GM12874 (cell line): ENCODE data around the gene ZNF202.

Experiments used
- TF ChIP-seq, protein P1 (sequence below): IDR thresholded peaks from 2 replicates; pipeline ENCODE4 v1.5.1; 2011; ENCODE audit warnings: low read depth, mild to moderate bottlenecking, control low read depth, low read length, moderate library complexity; ENCODE audit not compliant: insufficient read depth

Gene ZNF202

DNA sequence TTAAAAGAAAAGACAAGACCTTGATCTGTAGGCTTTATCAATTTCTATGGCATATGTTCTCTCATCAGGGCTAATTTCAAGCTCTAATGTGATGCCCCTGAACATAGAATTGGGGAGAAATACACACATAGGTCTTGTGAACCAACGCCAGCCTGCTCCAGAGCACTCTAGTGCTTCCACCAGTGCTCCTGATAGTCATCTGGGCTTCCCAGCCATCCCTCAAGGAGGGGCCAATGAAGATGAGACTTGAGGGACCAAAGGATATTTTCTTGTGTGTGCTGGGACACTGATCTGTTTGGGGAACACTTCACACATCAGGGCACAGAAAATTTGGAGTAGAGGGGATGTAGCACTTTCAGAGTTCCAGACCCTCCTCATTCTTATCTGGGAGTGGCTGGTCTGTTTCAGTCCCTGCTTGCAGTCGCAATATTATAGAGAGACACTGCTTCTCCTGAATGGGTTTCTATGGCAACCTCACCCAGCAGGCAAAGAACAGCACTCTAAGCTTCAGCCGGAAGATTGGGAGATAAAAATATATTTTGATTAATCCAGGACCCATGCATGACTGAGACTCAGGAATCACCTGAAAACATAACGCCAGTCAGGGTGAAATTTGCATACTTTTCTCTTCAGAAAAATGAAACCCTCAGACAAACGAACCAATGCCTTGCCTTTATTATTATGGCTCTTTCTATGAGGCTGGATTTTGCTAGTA, 58.6 kb downstream of the ZNF202 start:
- TF ChIP-seq, protein P1, sequence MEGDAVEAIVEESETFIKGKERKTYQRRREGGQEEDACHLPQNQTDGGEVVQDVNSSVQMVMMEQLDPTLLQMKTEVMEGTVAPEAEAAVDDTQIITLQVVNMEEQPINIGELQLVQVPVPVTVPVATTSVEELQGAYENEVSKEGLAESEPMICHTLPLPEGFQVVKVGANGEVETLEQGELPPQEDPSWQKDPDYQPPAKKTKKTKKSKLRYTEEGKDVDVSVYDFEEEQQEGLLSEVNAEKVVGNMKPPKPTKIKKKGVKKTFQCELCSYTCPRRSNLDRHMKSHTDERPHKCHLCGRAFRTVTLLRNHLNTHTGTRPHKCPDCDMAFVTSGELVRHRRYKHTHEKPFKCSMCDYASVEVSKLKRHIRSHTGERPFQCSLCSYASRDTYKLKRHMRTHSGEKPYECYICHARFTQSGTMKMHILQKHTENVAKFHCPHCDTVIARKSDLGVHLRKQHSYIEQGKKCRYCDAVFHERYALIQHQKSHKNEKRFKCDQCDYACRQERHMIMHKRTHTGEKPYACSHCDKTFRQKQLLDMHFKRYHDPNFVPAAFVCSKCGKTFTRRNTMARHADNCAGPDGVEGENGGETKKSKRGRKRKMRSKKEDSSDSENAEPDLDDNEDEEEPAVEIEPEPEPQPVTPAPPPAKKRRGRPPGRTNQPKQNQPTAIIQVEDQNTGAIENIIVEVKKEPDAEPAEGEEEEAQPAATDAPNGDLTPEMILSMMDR, result no peak

DNA sequence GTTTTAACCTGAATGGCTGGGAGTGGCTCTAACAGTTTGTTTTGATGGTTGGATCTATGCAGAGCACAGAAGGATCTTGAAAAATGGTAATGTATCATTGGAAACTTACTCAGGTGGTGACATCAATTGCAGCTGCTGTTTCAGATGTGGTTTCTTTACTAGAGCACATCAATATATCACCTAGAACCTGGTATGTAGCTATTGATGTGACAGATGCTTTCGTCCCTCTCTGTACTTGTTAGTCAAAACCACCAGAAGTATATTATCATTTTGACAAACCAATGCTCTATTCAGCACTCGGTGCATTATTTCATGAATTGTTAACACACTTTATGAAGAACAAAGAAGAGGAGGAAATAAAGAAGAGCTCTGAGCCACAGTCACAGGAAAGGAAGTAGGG, 60.4 kb downstream of the ZNF202 start:
- TF ChIP-seq, protein P1, result no peak

DNA sequence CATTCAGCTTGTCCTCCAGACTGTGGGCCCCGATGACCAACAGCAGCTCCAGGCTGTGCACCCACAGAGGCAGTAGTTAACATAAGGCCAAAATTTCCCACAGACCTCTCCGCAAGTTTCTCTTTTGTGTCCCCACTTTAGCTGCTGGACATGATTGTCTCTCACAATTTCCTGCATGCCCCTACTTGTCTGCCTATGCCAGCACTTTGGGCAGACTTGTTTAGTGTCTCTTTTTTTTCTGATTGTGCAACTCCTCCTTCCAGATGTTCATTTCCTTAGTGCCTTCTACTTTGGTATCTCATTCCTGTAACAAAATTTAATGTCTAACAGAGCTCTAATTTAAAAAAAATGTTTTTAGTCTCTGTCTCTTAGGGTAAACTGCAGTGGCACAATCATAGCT, 63.2 kb downstream of the ZNF202 start:
- TF ChIP-seq, protein P1, result no peak

DNA sequence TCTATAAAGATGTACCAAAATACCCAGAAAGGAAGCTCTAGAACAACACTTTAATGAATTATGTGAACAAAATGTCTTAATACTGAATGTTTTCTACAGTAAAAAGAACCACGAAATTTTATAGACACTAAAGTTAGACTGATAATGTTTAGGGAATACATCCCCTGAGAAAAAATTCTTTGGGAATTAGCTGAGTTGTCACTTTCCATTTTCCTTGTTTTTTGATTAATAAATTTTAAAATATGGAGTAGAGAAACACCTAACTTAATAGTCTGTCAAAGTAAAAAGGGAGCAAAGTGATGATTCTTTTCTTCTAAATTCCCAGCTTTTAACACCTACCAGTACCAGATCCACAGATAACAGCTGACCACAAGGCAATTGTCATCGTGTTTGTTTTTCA, 64.0 kb downstream of the ZNF202 start:
- TF ChIP-seq, protein P1, result no peak

DNA sequence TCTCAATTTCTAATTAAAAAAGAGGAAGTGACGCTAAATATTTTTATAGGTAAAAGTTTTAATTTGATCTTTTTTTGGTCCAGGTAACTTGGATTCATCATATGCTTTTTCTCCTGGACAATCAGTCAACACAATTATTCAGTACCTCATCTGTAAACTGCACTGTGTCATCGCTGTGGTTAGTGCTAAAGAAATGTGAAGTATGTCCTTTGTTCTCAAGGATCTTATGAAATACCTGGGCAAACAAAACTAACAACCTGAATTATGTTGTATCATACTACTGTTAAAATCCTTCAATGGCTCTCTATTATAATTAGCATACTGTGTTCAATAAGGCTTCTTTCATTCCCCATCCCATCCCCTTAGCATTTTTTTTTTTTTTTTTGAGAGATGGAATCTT, 67.2 kb downstream of the ZNF202 start:
- TF ChIP-seq, protein P1, result no peak
